NB4 (cell line): Measurements from ENCODE around the gene TMCC1.

ENCODE experiments used
- MAX ChIP-seq: IDR thresholded peaks from 2 replicates; pipeline ENCODE4 v1.6.1; 2011; ENCODE audit warnings: low read depth, low read length
- MYC ChIP-seq: IDR thresholded peaks from 2 replicates; pipeline ENCODE4 v1.6.1; 2011; ENCODE audit warnings: low read depth, low read length
- POLR2A ChIP-seq: IDR thresholded peaks from 2 replicates; pipeline ENCODE4 v1.6.1; 2011; ENCODE audit warnings: mild to moderate bottlenecking; ENCODE audit not compliant: insufficient read length; ENCODE audit errors: extremely low read depth
- TF ChIP-seq, protein P1 (sequence below): IDR thresholded peaks from one replicate; pipeline ENCODE4 v1.5.1; 2012; ENCODE audit warnings: low read depth, low read length

- TF ChIP-seq, protein P1, sequence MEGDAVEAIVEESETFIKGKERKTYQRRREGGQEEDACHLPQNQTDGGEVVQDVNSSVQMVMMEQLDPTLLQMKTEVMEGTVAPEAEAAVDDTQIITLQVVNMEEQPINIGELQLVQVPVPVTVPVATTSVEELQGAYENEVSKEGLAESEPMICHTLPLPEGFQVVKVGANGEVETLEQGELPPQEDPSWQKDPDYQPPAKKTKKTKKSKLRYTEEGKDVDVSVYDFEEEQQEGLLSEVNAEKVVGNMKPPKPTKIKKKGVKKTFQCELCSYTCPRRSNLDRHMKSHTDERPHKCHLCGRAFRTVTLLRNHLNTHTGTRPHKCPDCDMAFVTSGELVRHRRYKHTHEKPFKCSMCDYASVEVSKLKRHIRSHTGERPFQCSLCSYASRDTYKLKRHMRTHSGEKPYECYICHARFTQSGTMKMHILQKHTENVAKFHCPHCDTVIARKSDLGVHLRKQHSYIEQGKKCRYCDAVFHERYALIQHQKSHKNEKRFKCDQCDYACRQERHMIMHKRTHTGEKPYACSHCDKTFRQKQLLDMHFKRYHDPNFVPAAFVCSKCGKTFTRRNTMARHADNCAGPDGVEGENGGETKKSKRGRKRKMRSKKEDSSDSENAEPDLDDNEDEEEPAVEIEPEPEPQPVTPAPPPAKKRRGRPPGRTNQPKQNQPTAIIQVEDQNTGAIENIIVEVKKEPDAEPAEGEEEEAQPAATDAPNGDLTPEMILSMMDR = no peak
- TF ChIP-seq POLR2A (no peak), MAX (no peak), MYC (no peak)
Observed at GRCh38 chr3:129603991-129604749, 289.3 kb downstream of the TMCC1 start.
